Hippocampal formation (tissue), 2 donors: Measurements from ENCODE around the gene RAC3.

Experiments used
- DNase-seq, 2 donors: peaks; one replicate each; lab custom pipeline; 2025; lab: John Stamatoyannopoulos, UW

The RAC3 gene

GRCh38 chr17:82076018-82076784 lies 44.7 kb downstream of the RAC3 start:
- DNase-seq = no peak

- DNase-seq = no peak
Measured at GRCh38 chr17:82076785-82077591, 45.5 kb downstream of the RAC3 start.

- DNase-seq = no peak
Measured at GRCh38 chr17:82077617-82078358, 46.3 kb downstream of the RAC3 start.

GRCh38 chr17:82078433-82078832 lies 47.0 kb downstream of the RAC3 start:
- no peak for DNase-seq

GRCh38 chr17:82079001-82079677 lies 47.7 kb downstream of the RAC3 start:
- no peak for DNase-seq

GRCh38 chr17:82080048-82080788 lies 48.7 kb downstream of the RAC3 start:
- no peak for DNase-seq

- no peak for DNase-seq
Measured at GRCh38 chr17:82080789-82081464, 49.4 kb downstream of the RAC3 start.

- no peak for DNase-seq
Measured at GRCh38 chr17:82081546-82081945, 50.1 kb downstream of the RAC3 start.

GRCh38 chr17:82081966-82082365 lies 50.5 kb downstream of the RAC3 start:
- no peak for DNase-seq

GRCh38 chr17:82082456-82082855 lies 51.0 kb downstream of the RAC3 start:
- no peak for DNase-seq

- no peak for DNase-seq
Measured at GRCh38 chr17:82083009-82083408, 51.5 kb downstream of the RAC3 start.
